Endothelial cell of umbilical vein (primary cell): ENCODE measurements around the gene PRKG1. TPM values are rescaled to one million over a fixed set of nuclear protein-coding genes. Genes with fewer than 3 reads are reported as not detected.

Experiments used
- BruUV-seq: library from RNA; stranded (reverse); fragments of 400-500 nt; replicated peaks from 2 replicates; lab custom pipeline; 2021; lab: Mats Ljungman, UMichigan
- CTCF ChIA-PET: fragments of 300-600, 350-600 bp; sonication (Branson Sonifier 250); formaldehyde crosslinking; loops from one replicate; lab custom pipeline; 2021; ENCODE audit warnings: antibody characterized with exemption, inconsistent platforms; lab: Charles Lee
- POLR2A ChIA-PET: fragments of 300-600, 350-600 bp; sonication (Branson Sonifier 250); formaldehyde crosslinking; loops from one replicate; lab custom pipeline; 2021; ENCODE audit warnings: antibody characterized with exemption, inconsistent platforms; lab: Charles Lee
- DNase-seq: peaks from one replicate; pipeline ENCODE4 v3.0.0-alpha.2; 2011; ENCODE audit warnings: low read depth, low spot score
- FAIRE-seq: peaks from 2 replicates; lab custom pipeline; 2011; peaks lifted over from hg19 to GRCh38; lab: Jason Lieb, UNC
- H2AFZ ChIP-seq: 2 replicates; pipeline ENCODE4 v1.6.0; 2012; ENCODE audit warnings: low read depth, low read length, control low read depth, inconsistent platforms
- H3K27ac ChIP-seq: 2 replicates; pipeline ENCODE4 v1.5.1; 2011; ENCODE audit warnings: low read depth, mild to moderate bottlenecking, control low read depth, low read length, moderate library complexity; ENCODE audit not compliant: insufficient read depth
- H3K27me3 ChIP-seq, 2 experiments: 2 replicates each; pipeline versions ENCODE4 v1.6.0 to v1.6.1; 2011; ENCODE audit warnings: low read length in 2 of 2, mixed read lengths in 1 of 2; ENCODE audit not compliant: control insufficient read depth in 2 of 2, insufficient read depth in 2 of 2
- H3K36me3 ChIP-seq, 2 experiments: 2 replicates in 1 of 2; 3 replicates in 1 of 2; pipeline ENCODE4 v1.5.1; 2011; ENCODE audit warnings: low read length in 2 of 2, mild to moderate bottlenecking in 1 of 2, moderate library complexity in 1 of 2; ENCODE audit not compliant: control insufficient read depth in 2 of 2, insufficient read depth in 2 of 2; ENCODE audit errors: extremely low read depth in 1 of 2
- H3K4me1 ChIP-seq: 3 replicates; pipeline ENCODE4 v1.5.1; 2011; ENCODE audit warnings: mild to moderate bottlenecking, low read length; ENCODE audit not compliant: control insufficient read depth, insufficient read depth; ENCODE audit errors: extremely low read depth
- H3K4me2 ChIP-seq: 2 replicates; pipeline ENCODE4 v1.6.1; 2011; ENCODE audit warnings: low read length, control low read depth, mixed read lengths; ENCODE audit not compliant: insufficient read depth
- H3K4me3 ChIP-seq, 3 experiments: fragments of 200-600 bp in 1 of 3; sonication (generic), shearing (Covaris generic) in 1 of 3; replicated peaks in 1 of 3; 2 replicates each; pipeline ENCODE4 v1.5.1; 2011 to 2016; ENCODE audit warnings: control low read depth in 3 of 3, low read length in 3 of 3, mild to moderate bottlenecking in 2 of 3, inconsistent platforms in 1 of 3, low read depth in 1 of 3, moderate library complexity in 1 of 3; ENCODE audit not compliant: insufficient read depth in 1 of 3
- H3K79me2 ChIP-seq: 2 replicates; pipeline ENCODE4 v1.6.0; 2012; ENCODE audit warnings: low read length, inconsistent platforms; ENCODE audit not compliant: control insufficient read depth, insufficient read depth
- H3K9ac ChIP-seq: replicated peaks from 2 replicates; pipeline ENCODE3; 2011; ENCODE audit warnings: low read length, control low read depth; ENCODE audit not compliant: insufficient read depth; ENCODE audit errors: extremely low read depth
- H3K9me1 ChIP-seq: replicated peaks from 3 replicates; pipeline ENCODE4 v1.6.0; 2011; ENCODE audit warnings: mild to moderate bottlenecking, low read length; ENCODE audit not compliant: control insufficient read depth, insufficient read depth; ENCODE audit errors: extremely low read depth
- H3K9me3 ChIP-seq: replicated peaks from 2 replicates; pipeline ENCODE4 v1.5.1; 2012; ENCODE audit warnings: low read length, inconsistent platforms; ENCODE audit not compliant: control insufficient read depth, insufficient read depth
- H4K20me1 ChIP-seq: replicated peaks from 2 replicates; pipeline ENCODE3; 2011; ENCODE audit warnings: mild to moderate bottlenecking, low read length; ENCODE audit not compliant: control insufficient read depth, insufficient read depth; ENCODE audit errors: extremely low read depth
- FOS ChIP-seq: IDR thresholded peaks from 2 replicates; pipeline ENCODE4 v1.6.1; 2011; ENCODE audit warnings: mild to moderate bottlenecking, low read length, moderate library complexity, borderline replicate concordance; ENCODE audit not compliant: insufficient read depth
- JUN ChIP-seq: IDR thresholded peaks from 2 replicates; pipeline ENCODE4 v1.6.1; 2011; ENCODE audit warnings: borderline replicate concordance, low read depth; ENCODE audit not compliant: insufficient read length, insufficient read depth
- MAX ChIP-seq: IDR thresholded peaks from 2 replicates; pipeline ENCODE4 v1.6.1; 2011; ENCODE audit not compliant: insufficient read depth, insufficient read length
- MYC ChIP-seq: IDR thresholded peaks from one replicate; pipeline ENCODE4 v1.6.1; 2011; ENCODE audit warnings: mild to moderate bottlenecking, low read depth, low read length
- POLR2A ChIP-seq: IDR thresholded peaks from 2 replicates; pipeline ENCODE4 v1.6.1; 2012; ENCODE audit warnings: low read depth, mild to moderate bottlenecking, control low read depth, low read length
- POLR2AphosphoS5 ChIP-seq: IDR thresholded peaks from 2 replicates; pipeline ENCODE4 v1.6.1; 2012; ENCODE audit warnings: low read depth, mild to moderate bottlenecking, control low read depth, low read length, moderate library complexity; ENCODE audit not compliant: insufficient read depth
- dilution Hi-C: fragments of 300-500 bp; cut with MboI; formaldehyde crosslinking; loops from one replicate; pipeline ENCODE4 v1.15.0; 2019; ENCODE audit warnings: low sequenced_read_pairs; ENCODE audit not compliant: extremely low pct_ligation_motif_present
- intact Hi-C: fragments of 100-400 bp; cut with micrococcal nuclease; formaldehyde crosslinking; loops from one replicate; pipeline ENCODE4 v1.10.0; 2022
- polyA plus RNA-seq, 4 experiments: library from polyadenylated mRNA; depleted of rRNA in 3 of 4; stranded (reverse) in 3 of 4; unstranded in 1 of 4; fragments of >200 nt; gene quantifications; 2 replicates each; pipeline versions ENCODE4 v1.2.1 to v1.2.3, GENCODE V29; 2011 to 2012; ENCODE audit warnings: missing spikeins in 1 of 4
- total RNA-seq: library from RNA; stranded (reverse); gene quantifications from 2 replicates; pipeline ENCODE4 v1.2.3, GENCODE V29; 2021
- TF ChIP-seq, protein P1 (sequence below), 2 donors: IDR thresholded peaks; 1 replicate in 1 of 2; 2 replicates in 1 of 2; pipeline ENCODE4 v1.5.1; 2011; ENCODE audit warnings: low read length in 2 of 2, mild to moderate bottlenecking in 2 of 2, moderate library complexity in 2 of 2, control low read depth in 1 of 2, inconsistent platforms in 1 of 2, low read depth in 1 of 2; ENCODE audit not compliant: insufficient read depth in 1 of 2; ENCODE audit errors: extremely low read depth in 1 of 2

PRKG1 gene
- total and polyA plus RNA-seq, 2 donors (not counting 3 experiments of a cell fraction or from before 2014, with no cell fraction given): 0.01 to 0.18 TPM

DNA sequence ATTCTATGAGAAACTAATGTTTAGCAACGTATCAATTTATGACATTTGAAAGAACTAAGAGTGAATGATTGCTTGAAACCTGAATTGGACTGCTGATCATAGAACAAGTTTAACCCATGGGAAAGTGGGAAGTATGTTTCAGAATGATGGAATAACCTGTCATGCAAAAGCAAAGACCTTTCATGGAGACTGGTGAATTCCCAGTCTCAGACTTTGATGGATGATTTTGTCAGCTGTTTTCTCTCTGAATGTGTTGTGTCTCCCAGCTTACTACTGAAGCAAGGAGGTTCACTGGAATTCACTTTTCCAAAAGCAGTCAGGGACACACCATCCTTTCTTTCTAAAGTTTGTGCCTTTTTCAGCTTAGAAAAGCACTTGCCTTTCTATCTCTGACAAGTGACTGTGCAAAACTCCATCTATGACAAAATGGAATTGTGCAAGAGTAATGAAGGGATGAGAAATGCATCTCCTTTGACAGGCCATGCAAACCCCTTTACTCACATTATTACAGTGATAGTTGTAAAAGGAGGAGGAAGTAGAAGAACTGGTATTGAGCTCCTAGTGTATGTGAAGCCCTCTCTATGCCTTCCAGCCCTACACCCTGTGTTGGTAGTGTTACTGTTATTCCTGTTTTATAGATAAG is 176.1 kb downstream of the PRKG1 start:
- ChIA-PET CTCF (no interaction called here), POLR2A (no interaction called here)
- no peak for DNase-seq
- Histone ChIP-seq H3K79me2 (no peaks in the 10 kb centered on the region), H3K36me3 (no peaks in the 10 kb centered on the region), H4K20me1 (no peaks in the 10 kb centered on the region), H3K9me1 (peaks cover 1% of the 10 kb centered on the region), H3K4me1 (peaks cover 21% of the 10 kb centered on the region), H3K9me3 (no peaks in the 10 kb centered on the region), H3K9ac (no peak overlapping the region), H3K4me3 (no peak overlapping the region), H3K4me2 (peak overlapping the region; percentile 26), H3K27ac (peak overlapping the region; percentile 16), H3K27me3 (peaks cover 0 to 2% of the 10 kb centered on the region in 2 experiments), H2AFZ (no peak overlapping the region)
- TF ChIP-seq MYC: no peak
- no peak for TF ChIP-seq POLR2A
- TF ChIP-seq POLR2AphosphoS5: no peak
- TF ChIP-seq, protein P1, sequence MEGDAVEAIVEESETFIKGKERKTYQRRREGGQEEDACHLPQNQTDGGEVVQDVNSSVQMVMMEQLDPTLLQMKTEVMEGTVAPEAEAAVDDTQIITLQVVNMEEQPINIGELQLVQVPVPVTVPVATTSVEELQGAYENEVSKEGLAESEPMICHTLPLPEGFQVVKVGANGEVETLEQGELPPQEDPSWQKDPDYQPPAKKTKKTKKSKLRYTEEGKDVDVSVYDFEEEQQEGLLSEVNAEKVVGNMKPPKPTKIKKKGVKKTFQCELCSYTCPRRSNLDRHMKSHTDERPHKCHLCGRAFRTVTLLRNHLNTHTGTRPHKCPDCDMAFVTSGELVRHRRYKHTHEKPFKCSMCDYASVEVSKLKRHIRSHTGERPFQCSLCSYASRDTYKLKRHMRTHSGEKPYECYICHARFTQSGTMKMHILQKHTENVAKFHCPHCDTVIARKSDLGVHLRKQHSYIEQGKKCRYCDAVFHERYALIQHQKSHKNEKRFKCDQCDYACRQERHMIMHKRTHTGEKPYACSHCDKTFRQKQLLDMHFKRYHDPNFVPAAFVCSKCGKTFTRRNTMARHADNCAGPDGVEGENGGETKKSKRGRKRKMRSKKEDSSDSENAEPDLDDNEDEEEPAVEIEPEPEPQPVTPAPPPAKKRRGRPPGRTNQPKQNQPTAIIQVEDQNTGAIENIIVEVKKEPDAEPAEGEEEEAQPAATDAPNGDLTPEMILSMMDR (IDR thresholded peaks at IDR 0.05; ENCODE audit: extremely low read depth in 1 of 2, insufficient read depth in 1 of 2, low read depth in 1 of 2, low read length in 2 of 2): no peak
- TF ChIP-seq FOS: no peak
- no peak for TF ChIP-seq JUN
- TF ChIP-seq MAX: no peak
- no peak for FAIRE-seq
- BruUV-seq: no TSS peak
- intact Hi-C loops: no loop called here
- dilution Hi-C loops: no loop called here
